Measurements from ENCODE around the gene EHD4.

EHD4 gene

GRCh38 chr15:41915255-41915994 is 56.9 kb downstream of the EHD4 start:
- no peak for DNase-seq

- DNase-seq, result no peak
Measured at GRCh38 chr15:41914411-41914810, 57.9 kb downstream of the EHD4 start.

DNA sequence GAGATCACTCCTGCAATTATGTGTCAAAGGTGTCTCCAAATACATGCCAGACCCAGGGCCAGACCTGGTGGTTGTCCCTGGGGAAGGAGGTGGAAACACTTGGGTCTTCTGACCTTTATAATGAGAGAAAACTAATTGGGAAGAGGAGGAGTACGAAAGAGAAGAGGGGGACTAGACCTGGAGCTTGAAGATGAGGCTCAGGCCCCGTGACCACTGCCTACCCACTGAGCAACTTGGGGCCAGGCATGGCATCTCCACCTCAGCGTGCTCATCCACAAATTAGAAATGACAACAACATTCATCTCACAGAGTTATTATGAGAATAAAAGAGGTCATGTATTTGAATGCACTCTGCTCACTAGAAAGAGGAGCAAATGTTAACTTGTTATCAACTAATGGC is 59.1 kb downstream of the EHD4 start:
- DNase-seq, result no peak

- DNase-seq, result no peak
Measured at GRCh38 chr15:41911691-41912345, 60.5 kb downstream of the EHD4 start.

DNA sequence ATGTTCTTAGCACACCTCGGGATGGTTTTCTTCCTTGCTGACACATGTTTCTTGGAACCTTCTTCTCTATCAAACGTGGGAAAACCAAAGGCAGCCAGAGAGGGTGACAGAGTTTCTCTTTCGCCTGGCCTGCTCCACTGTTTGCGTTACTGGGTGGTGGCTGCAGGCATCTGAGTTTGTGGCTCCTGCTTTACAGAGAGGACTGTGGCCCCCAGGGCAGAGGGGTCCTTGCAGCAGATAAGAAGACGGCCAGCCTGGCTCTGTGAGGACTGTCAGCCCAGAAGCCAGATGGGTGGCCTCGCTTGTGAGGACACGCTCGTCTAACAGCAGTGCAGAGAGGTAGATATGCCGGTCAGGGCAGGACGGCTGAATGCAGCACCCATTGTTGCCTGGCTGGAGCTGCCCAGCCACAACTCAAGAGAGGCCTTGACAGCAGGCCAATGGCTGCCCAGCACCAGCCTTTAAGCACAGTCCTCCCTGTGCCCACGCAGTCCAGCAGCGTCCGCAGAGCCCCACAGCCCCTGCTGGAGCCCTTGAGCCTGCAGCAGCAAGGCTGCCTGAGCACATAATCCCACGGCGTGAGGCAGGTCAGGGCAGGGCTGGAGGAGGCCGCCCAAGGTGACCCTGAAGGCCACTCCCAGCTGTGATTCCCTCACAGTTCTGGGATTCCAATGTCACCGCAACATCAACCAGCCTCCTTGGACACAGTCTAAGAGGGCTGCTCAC is 63.5 kb downstream of the EHD4 start:
- DNase-seq, result no peak

- no peak for DNase-seq
Measured at GRCh38 chr15:41907141-41907540, 65.2 kb downstream of the EHD4 start.

- DNase-seq, result no peak
Measured at GRCh38 chr15:41906608-41907007, 65.7 kb downstream of the EHD4 start.

- no peak for DNase-seq
Measured at GRCh38 chr15:41905036-41905793, 67.1 kb downstream of the EHD4 start.

GRCh38 chr15:41904541-41905005 is 67.8 kb downstream of the EHD4 start:
- DNase-seq, result peak; percentile 75

- DNase-seq, result no peak
Measured at GRCh38 chr15:41903782-41904181, 68.6 kb downstream of the EHD4 start.

DNA sequence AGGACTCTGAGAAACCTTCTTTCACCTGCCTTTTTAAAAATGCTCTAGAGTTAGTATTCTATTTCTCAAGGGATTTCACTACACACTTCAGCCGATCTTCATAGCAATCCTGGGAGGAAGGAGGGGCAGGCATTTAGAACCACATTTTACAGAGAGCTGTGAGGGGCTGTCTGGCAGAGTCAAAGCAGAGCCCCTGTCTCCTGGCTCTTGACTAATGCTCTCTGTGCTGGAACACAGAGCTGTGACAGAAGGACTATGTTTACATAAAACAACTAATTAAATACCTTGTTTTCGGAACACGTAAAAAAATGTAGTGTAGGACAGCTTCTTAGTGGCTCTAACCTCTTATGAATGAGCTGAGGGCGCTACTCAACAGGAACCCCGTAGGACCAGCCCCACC is 70.9 kb downstream of the EHD4 start:
- no peak for DNase-seq

DNA sequence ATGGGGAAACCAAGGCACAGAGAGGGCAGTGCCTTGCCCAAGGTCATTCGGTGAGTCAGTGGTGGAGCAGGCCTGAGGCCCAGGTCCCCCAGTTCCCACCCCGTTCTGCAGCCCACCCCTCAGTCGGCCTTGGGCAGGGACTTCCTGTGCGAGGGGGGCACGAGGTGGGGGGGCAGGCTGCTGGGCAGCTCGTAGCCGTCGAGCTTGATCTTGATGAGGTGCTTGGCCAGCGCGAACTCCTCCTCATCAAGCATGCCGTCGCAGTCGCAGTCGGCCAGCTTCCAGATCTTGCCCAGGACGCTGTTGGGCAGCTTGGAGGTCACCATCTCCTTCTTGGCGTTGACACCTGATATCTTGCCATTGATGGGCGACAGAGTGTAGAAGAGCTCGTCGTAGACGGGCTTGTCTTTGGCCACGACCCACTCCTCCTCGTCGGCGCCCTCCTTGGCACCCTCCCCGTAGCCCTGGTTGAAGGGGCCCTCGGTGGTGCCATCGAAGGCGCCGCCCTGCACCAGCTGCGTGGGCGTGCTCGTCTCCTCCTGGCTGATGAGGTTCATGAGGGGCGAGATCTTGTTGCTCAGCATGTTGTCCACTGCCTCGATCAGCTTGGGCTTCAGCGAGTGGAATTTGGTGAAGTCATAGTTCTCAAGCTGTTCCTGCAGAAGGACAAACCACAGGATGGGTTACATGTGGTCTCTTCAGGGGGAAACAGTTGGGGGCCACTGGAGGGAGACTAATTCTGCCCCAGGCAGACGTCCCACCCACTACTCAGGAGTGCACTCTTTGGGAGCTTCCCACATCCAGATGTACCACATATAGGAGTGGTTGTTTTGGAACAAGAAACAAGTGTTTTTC is 71.6 kb downstream of the EHD4 start:
- DNase-seq, result no peak

GRCh38 chr15:41899854-41900442 is 72.4 kb downstream of the EHD4 start:
- no peak for DNase-seq

DNA sequence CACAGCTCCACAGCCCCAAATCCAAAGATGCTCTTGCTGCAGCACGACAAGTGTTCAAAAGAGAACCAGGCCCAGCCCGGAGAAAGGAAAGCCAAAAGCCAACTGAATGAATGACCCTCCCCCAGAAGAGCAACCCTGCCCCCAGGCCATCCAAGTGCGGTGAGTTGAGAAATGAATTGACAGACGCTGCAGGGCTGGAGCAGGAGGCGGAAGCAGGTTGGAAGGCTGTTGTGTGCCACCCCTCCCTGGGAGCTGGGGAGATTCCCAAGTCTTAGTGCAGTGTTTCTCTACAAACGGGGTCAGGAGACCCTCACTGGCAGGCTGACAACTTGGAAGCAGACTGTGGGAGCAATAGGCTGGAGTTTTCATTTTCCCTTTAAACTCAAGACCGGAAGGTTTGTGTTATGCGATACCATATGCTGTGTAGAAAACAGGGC is 75.0 kb downstream of the EHD4 start:
- no peak for DNase-seq

GRCh38 chr15:41896566-41896965 is 75.8 kb downstream of the EHD4 start:
- DNase-seq, result no peak

- DNase-seq, result no peak
Measured at GRCh38 chr15:41895957-41896356, 76.4 kb downstream of the EHD4 start.

DNA sequence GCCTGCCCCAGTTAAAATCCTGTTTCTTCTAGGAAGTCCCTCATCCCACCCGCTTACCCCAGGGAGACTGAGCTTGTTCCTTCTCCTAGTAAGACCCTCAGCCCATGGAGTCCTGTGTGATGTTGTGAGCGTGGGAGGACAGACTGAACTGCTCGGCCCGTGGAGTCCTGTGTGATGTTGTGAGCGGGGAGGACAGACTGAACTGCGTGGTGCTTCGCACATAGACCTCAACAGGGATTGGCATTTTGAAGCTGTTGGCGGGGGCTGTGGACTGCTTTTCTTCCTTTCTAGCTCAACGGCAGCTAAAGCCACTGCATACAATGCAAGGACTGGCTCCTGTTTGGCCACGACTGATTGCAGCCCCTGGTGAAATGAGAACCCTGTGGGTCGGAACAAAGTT is 76.9 kb downstream of the EHD4 start:
- DNase-seq, result no peak

GRCh38 chr15:41894791-41895463 is 77.4 kb downstream of the EHD4 start:
- peak; percentile 93 for DNase-seq

- DNase-seq, result no peak
Measured at GRCh38 chr15:41894251-41894790, 78.0 kb downstream of the EHD4 start.

DNA sequence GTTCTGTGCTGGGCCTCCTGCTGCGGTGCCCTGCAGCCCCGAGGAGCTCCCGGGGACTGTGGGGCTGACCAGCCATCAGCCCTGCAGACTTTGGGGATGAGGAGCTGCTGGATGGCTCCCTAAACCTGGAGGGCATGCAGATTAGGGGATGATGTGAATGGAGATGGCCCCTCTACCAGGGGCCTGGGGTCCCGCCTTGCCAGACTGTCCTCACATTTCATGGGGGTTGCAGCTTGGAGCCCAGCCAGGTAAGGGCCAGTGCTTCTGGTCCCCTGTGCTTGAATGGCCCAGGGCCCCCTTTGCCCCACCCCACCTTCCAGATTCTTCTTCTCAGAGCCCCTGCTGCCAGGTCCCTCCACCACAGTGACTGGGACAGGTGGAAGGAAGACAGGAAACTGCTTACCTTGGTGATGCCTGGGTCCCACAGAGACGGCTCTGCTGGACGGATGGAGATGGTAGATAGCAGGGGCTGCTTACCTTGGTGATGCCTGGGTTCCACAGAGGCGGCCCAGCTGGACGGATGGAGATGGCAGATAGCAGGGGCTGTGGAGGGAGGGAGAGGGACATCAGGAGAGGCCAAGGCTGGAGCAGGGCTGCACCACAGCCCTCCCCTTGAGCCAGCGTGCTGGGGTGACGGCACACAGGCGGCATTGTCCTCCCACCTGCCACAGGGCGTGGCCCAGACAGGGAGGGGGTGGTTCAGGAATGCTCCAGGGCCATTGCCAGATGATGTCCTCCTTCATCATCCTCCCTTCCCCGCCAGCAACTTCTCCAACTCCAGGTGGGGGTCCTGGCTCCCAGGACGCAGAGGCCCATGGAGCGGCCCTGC is 78.7 kb downstream of the EHD4 start, which contains the start of gene SPTBN5:
Gene SPTBN5, minus strand, starts transcription at position 632 of the 829 bp plus-strand sequence. Its CDS starts 556 bp downstream, at position 76.
- DNase-seq, result no peak
